ENCODE results near the gene IPCEF1. TPM values are rescaled to one million over a fixed set of nuclear protein-coding genes. Genes with fewer than 3 reads are reported as not detected.

IPCEF1 gene
- total and polyA plus RNA-seq, 2 of the 8 experiments (the other 6 are each of a cell fraction or from before 2014, with no cell fraction given), result 0.41 to 0.78 TPM

DNA sequence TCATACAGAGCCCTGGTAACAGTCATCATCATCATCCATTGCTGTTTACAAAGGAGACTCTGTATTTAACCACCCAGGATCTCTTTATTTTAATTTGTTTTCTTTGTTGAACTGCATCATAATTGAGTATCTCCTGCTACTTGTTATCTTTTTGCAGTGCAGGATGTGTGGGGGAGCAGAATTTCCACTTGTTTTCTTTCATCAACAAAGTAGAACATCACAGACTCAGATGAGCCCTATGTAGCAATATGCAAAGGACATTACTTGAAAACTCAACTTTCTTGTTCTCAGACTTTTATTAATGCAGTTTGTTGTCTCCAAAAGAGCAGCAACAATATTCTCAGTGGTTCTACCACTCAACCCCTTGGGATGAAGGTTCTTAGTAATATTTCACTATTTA lies 38.7 kb upstream of the IPCEF1 start:
- Histone ChIP-seq H3K79me2 (ENCODE audit: control insufficient read depth in 1 of 2, insufficient read depth in 2 of 2, low read length in 2 of 2) (no peaks in the 10 kb centered on the region), H3K4me1 (replicated peaks in 1 of 4; ENCODE audit: control insufficient read depth in 3 of 4, insufficient read depth in 4 of 4, low read length in 3 of 4) (no peaks in the 10 kb centered on the region), H2BK5ac (ENCODE audit: low read depth, low read length) (no peak overlapping the region), H3K18ac (ENCODE audit: extremely low read depth, low read length) (no peak overlapping the region), H3K56ac (replicated peaks; ENCODE audit: insufficient read length, low read depth, low read length) (no peak overlapping the region), H2AFZ (ENCODE audit: low read length) (no peak overlapping the region), H3K23me2 (ENCODE audit: low read depth, low read length) (no peaks in the 10 kb centered on the region), H3K79me1 (ENCODE audit: low read depth, low read length) (no peaks in the 10 kb centered on the region), H3K27me3 (replicated peaks in 1 of 4; ENCODE audit: control insufficient read depth in 3 of 4, extremely low read depth in 1 of 4, insufficient read depth in 3 of 4, low read length in 3 of 4) (no peaks in the 10 kb centered on the region), H4K20me1 (replicated peaks in 1 of 2; ENCODE audit: control insufficient read depth in 1 of 2, insufficient read depth in 2 of 2, low read length in 2 of 2) (no peaks in the 10 kb centered on the region), H2BK12ac (ENCODE audit: low read depth, low read length) (no peak overlapping the region), H3K9ac (replicated peaks in 1 of 4; ENCODE audit: extremely low read depth in 1 of 4, low read depth in 3 of 4, low read length in 3 of 4) (no peak overlapping the region), H4K5ac (ENCODE audit: insufficient read length, low read depth, low read length) (no peak overlapping the region), H2AK5ac (ENCODE audit: low read depth, low read length) (no peak overlapping the region), H2BK120ac (replicated peaks; ENCODE audit: low read depth, low read length) (no peak overlapping the region), H2BK15ac (ENCODE audit: low read length) (no peak overlapping the region), H3K9me3 (ENCODE audit: insufficient read depth in 2 of 2, low read depth in 1 of 2, low read length in 1 of 2) (no peaks in the 10 kb centered on the region), H3K4ac (replicated peaks; ENCODE audit: insufficient read length, low read depth, low read length) (no peak overlapping the region), H3K4me2 (ENCODE audit: insufficient read depth in 1 of 2, low read depth in 2 of 2, low read length in 2 of 2) (no peak overlapping the region), H3K4me3 (ENCODE audit: extremely low read depth in 1 of 4, insufficient read depth in 2 of 4, low read depth in 3 of 4, low read length in 4 of 4) (no peak overlapping the region), H4K91ac (replicated peaks; ENCODE audit: insufficient read length, low read length) (no peak overlapping the region), H4K8ac (ENCODE audit: extremely low read depth, insufficient read depth, low read length) (no peak overlapping the region), H3K27ac (ENCODE audit: low read depth, low read length) (no peak overlapping the region), H2BK20ac (ENCODE audit: low read length) (no peak overlapping the region), H3K14ac (ENCODE audit: insufficient read length) (no peak overlapping the region), H3K36me3 (ENCODE audit: control insufficient read depth in 2 of 4, insufficient read depth in 4 of 4, low read length in 3 of 4) (no peaks in the 10 kb centered on the region), H3K23ac (ENCODE audit: insufficient read length) (no peak overlapping the region)
- FAIRE-seq (no peak), DNase-seq (ENCODE audit: low read depth in 1 of 2, low spot score in 2 of 2) (no peak)
- ChIA-PET CTCF (ENCODE audit: partially characterized antibody) (no interaction called here), POLR2A (ENCODE audit: partially characterized antibody) (no interaction called here)
- TF ChIP-seq HDAC6 (IDR thresholded peaks at IDR 0.05; ENCODE audit: low read depth, low read length) (no peak), POU5F1 (IDR thresholded peaks at IDR 0.05; ENCODE audit: low read depth, low read length) (no peak), CREB1 (IDR thresholded peaks at IDR 0.05) (no peak), CBX8 (IDR thresholded peaks at IDR 0.05; ENCODE audit: borderline replicate concordance, low read depth, low read length) (no peak)
